T follicular helper cell (primary cell): ENCODE measurements around the gene CLCN4.

Source experiments
- DNase-seq: peaks from one replicate; pipeline ENCODE4 v3.0.0-alpha.2; 2020; ENCODE audit warnings: low read depth

Gene CLCN4

GRCh38 chrX:10130354-10130753 lies 26.4 kb upstream of the CLCN4 start:
- DNase-seq: no peak

- no peak for DNase-seq
Observed at GRCh38 chrX:10133980-10134676, 22.6 kb upstream of the CLCN4 start.

- DNase-seq: no peak
Observed at GRCh38 chrX:10134921-10135320, 21.9 kb upstream of the CLCN4 start.

- DNase-seq: no peak
Observed at GRCh38 chrX:10135561-10136399, 21.0 kb upstream of the CLCN4 start.

GRCh38 chrX:10138726-10139125 lies 18.0 kb upstream of the CLCN4 start:
- no peak for DNase-seq

- DNase-seq: no peak
Observed at GRCh38 chrX:10140264-10140663, 16.5 kb upstream of the CLCN4 start.

GRCh38 chrX:10142041-10142599 lies 14.7 kb upstream of the CLCN4 start:
- DNase-seq: no peak

- no peak for DNase-seq
Observed at GRCh38 chrX:10143071-10143983, 13.4 kb upstream of the CLCN4 start.

GRCh38 chrX:10146346-10146745 lies 10.4 kb upstream of the CLCN4 start:
- no peak for DNase-seq

GRCh38 chrX:10152086-10152485 lies 4.7 kb upstream of the CLCN4 start:
- DNase-seq: no peak

GRCh38 chrX:10155137-10155536 lies 1.6 kb upstream of the CLCN4 start:
- no peak for DNase-seq

- no peak for DNase-seq
Observed at GRCh38 chrX:10157032-10157341, 212 bp downstream of the CLCN4 start.

- DNase-seq: no peak
Observed at GRCh38 chrX:10157543-10157942, 768 bp downstream of the CLCN4 start.

- DNase-seq: no peak
Observed at GRCh38 chrX:10158279-10159144, 1.7 kb downstream of the CLCN4 start.

GRCh38 chrX:10159145-10159468 lies 2.3 kb downstream of the CLCN4 start:
- DNase-seq: no peak

- no peak for DNase-seq
Observed at GRCh38 chrX:10160211-10160610, 3.4 kb downstream of the CLCN4 start.

- no peak for DNase-seq
Observed at GRCh38 chrX:10163031-10163430, 6.3 kb downstream of the CLCN4 start.

GRCh38 chrX:10164879-10165278 lies 8.1 kb downstream of the CLCN4 start:
- DNase-seq: no peak

GRCh38 chrX:10165580-10166247 lies 8.9 kb downstream of the CLCN4 start:
- no peak for DNase-seq

- DNase-seq: no peak
Observed at GRCh38 chrX:10166248-10166716, 9.5 kb downstream of the CLCN4 start.

GRCh38 chrX:10166731-10167151 lies 10.0 kb downstream of the CLCN4 start:
- DNase-seq: no peak
